ENCODE measurements around the gene MAP1LC3B2. TPM values are rescaled to one million over a fixed set of nuclear protein-coding genes. Genes with fewer than 3 reads are reported as not detected.

MAP1LC3B2 gene
- total RNA-seq, 6 experiments from 2014 or later: 0.59 to 1.0 (median 0.70) TPM; not detected in 3

DNA sequence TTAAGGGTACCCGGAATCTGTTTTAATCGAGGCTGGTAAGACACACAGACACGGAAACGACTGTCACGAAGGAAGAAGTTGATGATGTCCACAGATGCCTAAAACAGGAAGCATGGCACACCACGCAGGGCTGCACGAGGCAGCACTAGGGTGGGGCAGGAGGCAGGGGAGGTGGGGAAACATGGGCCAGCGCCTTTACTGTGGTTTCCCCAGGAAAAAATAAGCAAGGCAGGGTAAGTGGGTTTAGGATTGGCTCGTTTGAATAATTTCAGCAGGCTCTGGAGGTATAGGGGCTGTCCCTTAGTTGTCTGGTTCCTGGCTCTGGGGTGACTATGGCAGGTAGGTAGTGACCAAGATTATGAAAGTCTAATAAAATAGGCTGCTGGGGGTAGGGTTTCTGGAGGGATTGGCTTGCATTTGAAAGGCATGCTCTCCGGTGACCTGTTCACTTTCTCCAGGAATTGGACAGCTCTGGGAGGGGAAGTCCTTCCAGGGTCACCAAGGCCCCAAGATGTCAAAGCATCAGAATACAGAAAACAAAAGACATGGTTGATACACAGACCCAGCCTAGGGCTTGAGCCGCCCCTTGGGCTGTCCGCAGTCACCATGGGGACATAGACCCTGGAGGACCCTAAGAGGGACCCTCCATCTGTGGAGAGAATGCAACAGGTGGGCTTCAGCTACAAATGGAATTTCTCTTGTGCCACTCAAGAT lies 35.3 kb downstream of the MAP1LC3B2 start:
- TF ChIP-seq, protein P1, sequence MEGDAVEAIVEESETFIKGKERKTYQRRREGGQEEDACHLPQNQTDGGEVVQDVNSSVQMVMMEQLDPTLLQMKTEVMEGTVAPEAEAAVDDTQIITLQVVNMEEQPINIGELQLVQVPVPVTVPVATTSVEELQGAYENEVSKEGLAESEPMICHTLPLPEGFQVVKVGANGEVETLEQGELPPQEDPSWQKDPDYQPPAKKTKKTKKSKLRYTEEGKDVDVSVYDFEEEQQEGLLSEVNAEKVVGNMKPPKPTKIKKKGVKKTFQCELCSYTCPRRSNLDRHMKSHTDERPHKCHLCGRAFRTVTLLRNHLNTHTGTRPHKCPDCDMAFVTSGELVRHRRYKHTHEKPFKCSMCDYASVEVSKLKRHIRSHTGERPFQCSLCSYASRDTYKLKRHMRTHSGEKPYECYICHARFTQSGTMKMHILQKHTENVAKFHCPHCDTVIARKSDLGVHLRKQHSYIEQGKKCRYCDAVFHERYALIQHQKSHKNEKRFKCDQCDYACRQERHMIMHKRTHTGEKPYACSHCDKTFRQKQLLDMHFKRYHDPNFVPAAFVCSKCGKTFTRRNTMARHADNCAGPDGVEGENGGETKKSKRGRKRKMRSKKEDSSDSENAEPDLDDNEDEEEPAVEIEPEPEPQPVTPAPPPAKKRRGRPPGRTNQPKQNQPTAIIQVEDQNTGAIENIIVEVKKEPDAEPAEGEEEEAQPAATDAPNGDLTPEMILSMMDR (IDR thresholded peaks at IDR 0.05): no peak
- TF ChIP-seq POLR2A (IDR thresholded peaks at IDR 0.05): no peak
- Histone ChIP-seq H3K9me3 (no peaks in the 10 kb centered on the region), H3K27me3 (no peaks in the 10 kb centered on the region), H3K36me3 (no peaks in the 10 kb centered on the region), H3K4me3 (no peak overlapping the region), H3K27ac (no peak overlapping the region), H3K4me1 (peaks cover 0 to 16% (median 4%) of the 10 kb centered on the region in 4 donors)
- ATAC-seq (peak; percentile 41 to 61 (median 56)), DNase-seq (peak; percentile 45 to 69 (median 56))
- intact Hi-C loops (cut with DNase I): no loop called here
- 41% methylated on average over 8 of the region's 12 CpGs for WGBS (ENCODE audit: insufficient coverage, low coverage, low lambda C conversion rate, missing lambda C conversion rate)

DNA sequence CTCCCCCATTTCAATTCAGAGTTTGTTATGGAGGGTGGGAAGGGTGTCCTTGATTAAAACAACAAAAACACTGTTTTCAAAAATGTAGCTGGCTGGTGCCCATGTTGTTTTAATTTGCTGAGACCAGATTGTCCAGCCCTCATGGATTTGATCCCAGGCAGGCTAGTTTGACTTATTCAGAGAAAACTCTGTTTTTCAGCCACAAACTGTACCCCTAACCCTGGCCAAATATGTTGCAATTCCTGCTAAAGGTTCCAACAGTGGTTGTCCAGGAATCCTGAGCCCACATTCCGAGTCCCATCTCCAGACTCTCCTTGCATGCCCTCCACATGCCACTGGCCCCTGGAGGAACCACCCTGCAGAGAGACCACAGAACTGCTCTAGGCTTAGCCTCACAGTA lies 36.0 kb downstream of the MAP1LC3B2 start:
- no peak for DNase-seq
- WGBS (ENCODE audit: insufficient coverage, low coverage, low lambda C conversion rate, missing lambda C conversion rate): 0% methylated on average over 1 of the region's 1 CpG

GRCh38 chr12:116595672-116596071 lies 36.5 kb downstream of the MAP1LC3B2 start:
- TF ChIP-seq, protein P1 (IDR thresholded peaks at IDR 0.05): no peak
- TF ChIP-seq POLR2A (IDR thresholded peaks at IDR 0.05): no peak
- Histone ChIP-seq H3K27me3 (no peaks in the 10 kb centered on the region), H3K4me3 (no peak overlapping the region), H3K9me3 (no peaks in the 10 kb centered on the region), H3K36me3 (no peaks in the 10 kb centered on the region), H3K27ac (no peak overlapping the region), H3K4me1 (peaks cover 0 to 16% (median 4%) of the 10 kb centered on the region in 4 donors)
- ATAC-seq (no peak), DNase-seq (no peak)
- intact Hi-C loops (cut with DNase I): no loop called here

More for the DNA sequence above, 36.0 kb downstream of the MAP1LC3B2 start:
- Histone ChIP-seq H3K9me3 (no peaks in the 10 kb centered on the region), H3K27ac (no peak overlapping the region), H3K4me1 (peaks cover 0 to 16% (median 4%) of the 10 kb centered on the region in 4 donors), H3K36me3 (no peaks in the 10 kb centered on the region), H3K4me3 (no peak overlapping the region), H3K27me3 (no peaks in the 10 kb centered on the region)
- ATAC-seq: peak in 1 of 4 donors; percentile 18
- TF ChIP-seq, protein P1 (IDR thresholded peaks at IDR 0.05): no peak
- TF ChIP-seq POLR2A (IDR thresholded peaks at IDR 0.05): no peak
- intact Hi-C loops (cut with DNase I): no loop called here

- Histone ChIP-seq H3K4me3 (no peak overlapping the region), H3K4me1 (peaks cover 0 to 3% (median 0%) of the 10 kb centered on the region in 4 donors), H3K27me3 (no peaks in the 10 kb centered on the region), H3K9me3 (no peaks in the 10 kb centered on the region), H3K36me3 (no peaks in the 10 kb centered on the region), H3K27ac (no peak overlapping the region)
- no CpG with 5 or more reads among the region's 1 CpG for WGBS (ENCODE audit: insufficient coverage, low coverage, low lambda C conversion rate, missing lambda C conversion rate)
- intact Hi-C loops (cut with DNase I): no loop called here
- TF ChIP-seq, protein P1 (IDR thresholded peaks at IDR 0.05): no peak
- TF ChIP-seq POLR2A (IDR thresholded peaks at IDR 0.05): no peak
- no peak for ATAC-seq
- no peak for DNase-seq
These were observed 38.7 kb downstream of the MAP1LC3B2 start for GRCh38 chr12:116597886-116598285.
